ENCODE measurements around the gene WNT2.

DNA sequence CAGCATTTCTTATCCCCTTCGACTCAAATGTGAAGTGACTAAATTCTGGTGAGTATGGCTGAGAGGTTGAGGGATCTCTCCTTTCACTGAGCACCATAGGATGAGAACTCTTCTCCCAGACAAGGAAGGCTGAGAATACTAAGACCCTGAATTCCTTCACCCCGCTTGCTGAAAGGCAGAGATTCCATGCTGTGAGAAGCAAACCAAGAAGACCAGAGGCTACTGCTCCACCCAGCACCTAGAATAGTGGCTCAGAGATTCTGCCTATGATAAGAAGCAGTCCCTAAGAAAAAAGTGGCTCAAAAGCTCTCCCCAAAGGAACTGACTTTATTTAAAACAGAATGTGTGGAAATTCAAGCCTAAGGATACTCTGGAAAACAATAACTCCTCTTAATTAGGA is 26.7 kb upstream of the WNT2 start:
- TF ChIP-seq, protein P1, sequence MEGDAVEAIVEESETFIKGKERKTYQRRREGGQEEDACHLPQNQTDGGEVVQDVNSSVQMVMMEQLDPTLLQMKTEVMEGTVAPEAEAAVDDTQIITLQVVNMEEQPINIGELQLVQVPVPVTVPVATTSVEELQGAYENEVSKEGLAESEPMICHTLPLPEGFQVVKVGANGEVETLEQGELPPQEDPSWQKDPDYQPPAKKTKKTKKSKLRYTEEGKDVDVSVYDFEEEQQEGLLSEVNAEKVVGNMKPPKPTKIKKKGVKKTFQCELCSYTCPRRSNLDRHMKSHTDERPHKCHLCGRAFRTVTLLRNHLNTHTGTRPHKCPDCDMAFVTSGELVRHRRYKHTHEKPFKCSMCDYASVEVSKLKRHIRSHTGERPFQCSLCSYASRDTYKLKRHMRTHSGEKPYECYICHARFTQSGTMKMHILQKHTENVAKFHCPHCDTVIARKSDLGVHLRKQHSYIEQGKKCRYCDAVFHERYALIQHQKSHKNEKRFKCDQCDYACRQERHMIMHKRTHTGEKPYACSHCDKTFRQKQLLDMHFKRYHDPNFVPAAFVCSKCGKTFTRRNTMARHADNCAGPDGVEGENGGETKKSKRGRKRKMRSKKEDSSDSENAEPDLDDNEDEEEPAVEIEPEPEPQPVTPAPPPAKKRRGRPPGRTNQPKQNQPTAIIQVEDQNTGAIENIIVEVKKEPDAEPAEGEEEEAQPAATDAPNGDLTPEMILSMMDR (IDR thresholded peaks at IDR 0.05): no peak
- no peak for TF ChIP-seq POLR2A (IDR thresholded peaks at IDR 0.05)
